IMR-90 (cell line): ENCODE data around the gene LILRB1. TPM values are rescaled to one million over a fixed set of nuclear protein-coding genes. Genes with fewer than 3 reads are reported as not detected.

Experiments
- ATAC-seq: fragments of 200-7000 bp; cut with Tn5 transposase; 2 replicates; pipeline ENCODE4 v1.9.1; 2020; ENCODE audit warnings: low read depth, mild to moderate bottlenecking, moderate library complexity
- BruUV-seq: library from RNA; stranded (reverse); fragments of 400-500 nt; replicated peaks from 2 replicates; lab custom pipeline; 2021; lab: Mats Ljungman, UMichigan
- CTCF ChIA-PET: fragments of 300-600 bp; formaldehyde crosslinking; extraction: SDS; loops from one replicate; lab custom pipeline; 2021; ENCODE audit warnings: antibody characterized with exemption; lab: Yijun Ruan, JAX
- POLR2A ChIA-PET: fragments of 300-600 bp; sonication (Branson Sonifier 250); formaldehyde crosslinking; loops from one replicate; lab custom pipeline; 2022; ENCODE audit warnings: antibody characterized with exemption; ENCODE audit not compliant: unreplicated experiment; lab: Charles Lee
- DNase-seq: peaks from one replicate; pipeline ENCODE4 v3.0.0; 2013
- H2AFZ ChIP-seq: replicated peaks from 2 replicates; pipeline ENCODE3; 2013; ENCODE audit warnings: low read length, mild to moderate bottlenecking; ENCODE audit not compliant: poor library complexity
- H2AK5ac ChIP-seq: 2 replicates; pipeline ENCODE4 v1.6.1; 2013; ENCODE audit warnings: low read depth, low read length, inconsistent platforms
- H2AK9ac ChIP-seq: replicated peaks from 2 replicates; pipeline ENCODE3; 2013; ENCODE audit warnings: mild to moderate bottlenecking, low read depth, low read length, moderate library complexity; ENCODE audit not compliant: poor library complexity
- H2BK120ac ChIP-seq: 2 replicates; pipeline ENCODE4 v1.6.1; 2013; ENCODE audit warnings: low read depth, low read length, inconsistent platforms
- H2BK15ac ChIP-seq: 3 replicates; pipeline ENCODE4 v1.6.1; 2013; ENCODE audit warnings: low read depth, low read length, inconsistent platforms
- H2BK20ac ChIP-seq: 2 replicates; pipeline ENCODE4 v1.6.1; 2013; ENCODE audit warnings: low read depth, mild to moderate bottlenecking, inconsistent platforms, low read length, moderate library complexity
- H2BK5ac ChIP-seq: 2 replicates; pipeline ENCODE4 v1.6.1; 2013; ENCODE audit warnings: mild to moderate bottlenecking, low read depth, low read length, inconsistent platforms; ENCODE audit not compliant: poor library complexity, severe bottlenecking
- H3K14ac ChIP-seq: replicated peaks from 2 replicates; pipeline ENCODE4 v1.6.1; 2013; ENCODE audit warnings: low read depth, low read length, inconsistent platforms
- H3K18ac ChIP-seq: 2 replicates; pipeline ENCODE4 v1.6.1; 2013; ENCODE audit warnings: low read depth, low read length, control low read depth
- H3K23ac ChIP-seq: 2 replicates; pipeline ENCODE4 v1.6.1; 2013; ENCODE audit warnings: low read depth, low read length, inconsistent platforms
- H3K27ac ChIP-seq: 2 replicates; pipeline ENCODE4 v1.5.1; 2013; ENCODE audit warnings: mild to moderate bottlenecking, control low read depth, low read length; ENCODE audit not compliant: insufficient read depth
- H3K27me3 ChIP-seq: 2 replicates; pipeline ENCODE4 v1.6.1; 2013; ENCODE audit warnings: low read length; ENCODE audit not compliant: control insufficient read depth, insufficient read depth
- H3K36me3 ChIP-seq: 2 replicates; pipeline ENCODE4 v1.6.1; 2013; ENCODE audit warnings: low read length, mixed read lengths; ENCODE audit not compliant: control insufficient read depth, insufficient read depth
- H3K4ac ChIP-seq: 2 replicates; pipeline ENCODE4 v1.6.1; 2013; ENCODE audit warnings: low read depth, low read length, inconsistent platforms
- H3K4me1 ChIP-seq: 2 replicates; pipeline ENCODE4 v1.6.1; 2013; ENCODE audit warnings: low read length, mixed read lengths; ENCODE audit not compliant: control insufficient read depth, insufficient read depth
- H3K4me2 ChIP-seq: 2 replicates; pipeline ENCODE4 v1.6.1; 2013; ENCODE audit warnings: low read depth, mild to moderate bottlenecking, control low read depth, low read length, moderate library complexity
- H3K4me3 ChIP-seq: 2 replicates; pipeline ENCODE4 v1.5.1; 2013; ENCODE audit warnings: low read depth, mild to moderate bottlenecking, control low read depth, low read length, moderate library complexity; ENCODE audit not compliant: insufficient read depth
- H3K56ac ChIP-seq: 2 replicates; pipeline ENCODE4 v1.6.1; 2013; ENCODE audit warnings: low read length, inconsistent platforms; ENCODE audit not compliant: insufficient read depth; ENCODE audit errors: extremely low read depth
- H3K79me1 ChIP-seq, 2 experiments: 2 replicates each; pipeline ENCODE4 v1.6.1; 2013; ENCODE audit warnings: low read length in 2 of 2, inconsistent platforms in 1 of 2, low read depth in 1 of 2
- H3K9ac ChIP-seq: 2 replicates; pipeline ENCODE4 v1.6.1; 2013; ENCODE audit warnings: low read depth, low read length, control low read depth
- H3K9me1 ChIP-seq: 2 replicates; pipeline ENCODE4 v1.6.1; 2013; ENCODE audit warnings: low read length, inconsistent platforms; ENCODE audit not compliant: insufficient read depth
- H3K9me3 ChIP-seq: 2 replicates; pipeline ENCODE4 v1.6.1; 2013; ENCODE audit warnings: low read length; ENCODE audit not compliant: control insufficient read depth, insufficient read depth
- H4K20me1 ChIP-seq: 2 replicates; pipeline ENCODE4 v1.6.1; 2013; ENCODE audit warnings: low read length, inconsistent platforms; ENCODE audit not compliant: insufficient read depth
- H4K5ac ChIP-seq: 2 replicates; pipeline ENCODE4 v1.6.1; 2013; ENCODE audit warnings: mild to moderate bottlenecking, low read depth, low read length, control low read depth
- H4K8ac ChIP-seq, 2 experiments: 2 replicates each; pipeline ENCODE4 v1.6.1; 2013; ENCODE audit warnings: low read depth in 2 of 2, low read length in 2 of 2, control low read depth in 1 of 2, inconsistent platforms in 1 of 2
- H4K91ac ChIP-seq: 2 replicates; pipeline ENCODE4 v1.6.1; 2013; ENCODE audit warnings: low read depth, low read length, inconsistent platforms; ENCODE audit not compliant: insufficient read depth
- BHLHE40 ChIP-seq: fragments of 150-350 bp; IDR thresholded peaks from 2 replicates; pipeline ENCODE4 v1.6.1; 2016; ENCODE audit warnings: mild to moderate bottlenecking, low read depth, low read length
- CEBPB ChIP-seq: IDR thresholded peaks from 2 replicates; pipeline ENCODE4 v1.6.1; 2012; ENCODE audit warnings: low read depth, low read length, improper control_type of control experiment
- CHD1 ChIP-seq: IDR thresholded peaks from 2 replicates; pipeline ENCODE4 v1.6.1; 2012; ENCODE audit warnings: low read depth, low read length, improper control_type of control experiment
- MAZ ChIP-seq: IDR thresholded peaks from 2 replicates; pipeline ENCODE4 v1.6.1; 2012; ENCODE audit warnings: low read depth, mild to moderate bottlenecking, low read length, improper control_type of control experiment, moderate library complexity, borderline replicate concordance
- MXI1 ChIP-seq: IDR thresholded peaks from 2 replicates; pipeline ENCODE4 v1.6.1; 2012; ENCODE audit warnings: low read depth, mild to moderate bottlenecking, low read length, moderate library complexity, borderline replicate concordance
- RAD21 ChIP-seq: IDR thresholded peaks from 2 replicates; pipeline ENCODE4 v1.6.1; 2012; ENCODE audit warnings: low read length, improper control_type of control experiment
- RCOR1 ChIP-seq: IDR thresholded peaks from 2 replicates; pipeline ENCODE4 v1.6.1; 2012; ENCODE audit warnings: mild to moderate bottlenecking, low read length, improper control_type of control experiment; ENCODE audit not compliant: insufficient replicate concordance
- SMC3 ChIP-seq: fragments of 150-350 bp; IDR thresholded peaks from 2 replicates; pipeline ENCODE4 v1.6.1; 2016; ENCODE audit warnings: low read depth, mild to moderate bottlenecking, antibody characterized with exemption, low read length, moderate library complexity
- WGBS, 2 experiments: methylation state at CpG; one replicate each; pipeline versions ENCODE4 v1.1.5 to v1.1.7; 2013; ENCODE audit warnings: missing lambda C conversion rate in 2 of 2; ENCODE audit not compliant: insufficient read length in 1 of 2; ENCODE audit errors: extremely low coverage in 2 of 2; 5-methylcytosine and 5-hydroxymethylcytosine counted together
- dilution Hi-C: fragments of 300-500 bp; cut with HindIII; formaldehyde crosslinking; loops from one replicate; pipeline ENCODE4 v1.14.3; 2018; ENCODE audit warnings: low sequenced_read_pairs; ENCODE audit not compliant: unreplicated experiment
- in situ Hi-C: fragments of 300-500 bp; cut with MboI; formaldehyde crosslinking; loops from 3 replicates; pipeline ENCODE4 v1.14.3; 2019; ENCODE audit warnings: low sequenced_read_pairs, inconsistent platforms, mixed read lengths
- intact Hi-C: fragments of 100-400 bp; cut with micrococcal nuclease; formaldehyde crosslinking; loops from 2 replicates; pipeline ENCODE4 v1.10.0; 2022
- polyA plus RNA-seq, 3 experiments: library from polyadenylated mRNA; depleted of rRNA; stranded (reverse); fragments of >200 nt; gene quantifications; 2 replicates each; pipeline ENCODE4 v1.2.3, GENCODE V29; 2012; ENCODE audit warnings: low replicate concordance in 1 of 3
- total RNA-seq: library from RNA; depleted of rRNA; stranded (reverse); fragments of >200 nt; gene quantifications from 2 replicates; pipeline ENCODE4 v1.2.3, GENCODE V29; 2012
- TF ChIP-seq, protein P1 (sequence below): fragments of 150-350 bp; IDR thresholded peaks from 2 replicates; pipeline ENCODE4 v1.6.1; 2017; ENCODE audit warnings: mild to moderate bottlenecking, antibody characterized with exemption, low read length, low read depth
- TF ChIP-seq, protein P2 (sequence below): fragments of 150-350 bp; IDR thresholded peaks from 2 replicates; pipeline ENCODE4 v1.6.1; 2016; ENCODE audit warnings: low read depth, mild to moderate bottlenecking, low read length, moderate library complexity, borderline replicate concordance
- TF ChIP-seq, protein P3 (sequence below): conservative IDR thresholded peaks from 2 replicates; pipeline ENCODE4 v1.5.1; 2012; ENCODE audit warnings: mild to moderate bottlenecking, low read depth, low read length, improper control_type of control experiment

The LILRB1 gene
- total and polyA plus RNA-seq, 2 of the 4 experiments (the other 2 are of a cell fraction): not detected

DNA sequence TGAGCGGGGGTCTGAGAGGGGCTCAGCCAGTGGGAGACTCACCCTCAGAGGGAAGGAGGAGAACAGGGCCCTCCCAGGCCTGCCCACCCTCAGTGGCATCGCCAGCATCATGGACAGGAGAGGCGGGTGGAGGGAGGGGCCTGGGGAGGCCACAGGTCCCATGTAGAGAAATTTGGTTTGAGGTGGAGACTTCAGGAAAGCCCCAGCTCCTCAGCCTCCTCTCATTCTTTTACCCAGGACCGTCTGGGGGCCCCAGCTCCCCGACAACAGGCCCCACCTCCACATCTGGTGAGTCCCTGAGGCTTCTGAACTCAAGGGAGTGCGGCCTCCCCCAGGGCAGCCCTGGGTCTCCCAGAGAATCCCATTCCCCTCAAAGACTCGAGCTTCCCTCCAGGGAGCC lies 3.1 kb downstream of the LILRB1 start:
- Histone ChIP-seq H3K4me3 (no peak overlapping the region), H4K5ac (no peak overlapping the region), H3K18ac (no peak overlapping the region), H2BK120ac (no peak overlapping the region), H4K8ac (no peak overlapping the region), H3K4me2 (no peak overlapping the region), H3K36me3 (no peaks in the 10 kb centered on the region), H4K20me1 (no peaks in the 10 kb centered on the region), H2AK9ac (no peak overlapping the region), H3K9me3 (peaks cover 22% of the 10 kb centered on the region; the same call in 1 of the 2 replicates), H3K14ac (no peak overlapping the region), H3K9ac (no peak overlapping the region), H3K4me1 (no peaks in the 10 kb centered on the region), H2BK20ac (no peak overlapping the region), H3K4ac (no peak overlapping the region), H4K91ac (no peak overlapping the region), H2AFZ (no peak overlapping the region), H3K27ac (no peak overlapping the region), H2AK5ac (no peak overlapping the region), H3K9me1 (no peaks in the 10 kb centered on the region), H3K27me3 (no peaks in the 10 kb centered on the region), H2BK15ac (no peak overlapping the region), H2BK5ac (no peak overlapping the region), H3K79me1 (no peaks in the 10 kb centered on the region), H3K56ac (no peak overlapping the region), H3K23ac (no peak overlapping the region)
- dilution Hi-C loops: no loop called here
- in situ Hi-C loops: loop anchor here (5.0 kb wide), 1 partner anchor 351 kb away; the partner anchor contains the start of gene LILRB2
- no peak for TF ChIP-seq SMC3
- no peak for TF ChIP-seq MAZ
- TF ChIP-seq RAD21: no peak
- TF ChIP-seq CEBPB: no peak
- no peak for TF ChIP-seq MXI1
- TF ChIP-seq BHLHE40: no peak
- TF ChIP-seq, protein P1, sequence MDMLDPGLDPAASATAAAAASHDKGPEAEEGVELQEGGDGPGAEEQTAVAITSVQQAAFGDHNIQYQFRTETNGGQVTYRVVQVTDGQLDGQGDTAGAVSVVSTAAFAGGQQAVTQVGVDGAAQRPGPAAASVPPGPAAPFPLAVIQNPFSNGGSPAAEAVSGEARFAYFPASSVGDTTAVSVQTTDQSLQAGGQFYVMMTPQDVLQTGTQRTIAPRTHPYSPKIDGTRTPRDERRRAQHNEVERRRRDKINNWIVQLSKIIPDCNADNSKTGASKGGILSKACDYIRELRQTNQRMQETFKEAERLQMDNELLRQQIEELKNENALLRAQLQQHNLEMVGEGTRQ: no peak
- no peak for TF ChIP-seq RCOR1
- TF ChIP-seq, protein P2, sequence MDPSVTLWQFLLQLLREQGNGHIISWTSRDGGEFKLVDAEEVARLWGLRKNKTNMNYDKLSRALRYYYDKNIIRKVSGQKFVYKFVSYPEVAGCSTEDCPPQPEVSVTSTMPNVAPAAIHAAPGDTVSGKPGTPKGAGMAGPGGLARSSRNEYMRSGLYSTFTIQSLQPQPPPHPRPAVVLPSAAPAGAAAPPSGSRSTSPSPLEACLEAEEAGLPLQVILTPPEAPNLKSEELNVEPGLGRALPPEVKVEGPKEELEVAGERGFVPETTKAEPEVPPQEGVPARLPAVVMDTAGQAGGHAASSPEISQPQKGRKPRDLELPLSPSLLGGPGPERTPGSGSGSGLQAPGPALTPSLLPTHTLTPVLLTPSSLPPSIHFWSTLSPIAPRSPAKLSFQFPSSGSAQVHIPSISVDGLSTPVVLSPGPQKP: no peak
- TF ChIP-seq, protein P3, sequence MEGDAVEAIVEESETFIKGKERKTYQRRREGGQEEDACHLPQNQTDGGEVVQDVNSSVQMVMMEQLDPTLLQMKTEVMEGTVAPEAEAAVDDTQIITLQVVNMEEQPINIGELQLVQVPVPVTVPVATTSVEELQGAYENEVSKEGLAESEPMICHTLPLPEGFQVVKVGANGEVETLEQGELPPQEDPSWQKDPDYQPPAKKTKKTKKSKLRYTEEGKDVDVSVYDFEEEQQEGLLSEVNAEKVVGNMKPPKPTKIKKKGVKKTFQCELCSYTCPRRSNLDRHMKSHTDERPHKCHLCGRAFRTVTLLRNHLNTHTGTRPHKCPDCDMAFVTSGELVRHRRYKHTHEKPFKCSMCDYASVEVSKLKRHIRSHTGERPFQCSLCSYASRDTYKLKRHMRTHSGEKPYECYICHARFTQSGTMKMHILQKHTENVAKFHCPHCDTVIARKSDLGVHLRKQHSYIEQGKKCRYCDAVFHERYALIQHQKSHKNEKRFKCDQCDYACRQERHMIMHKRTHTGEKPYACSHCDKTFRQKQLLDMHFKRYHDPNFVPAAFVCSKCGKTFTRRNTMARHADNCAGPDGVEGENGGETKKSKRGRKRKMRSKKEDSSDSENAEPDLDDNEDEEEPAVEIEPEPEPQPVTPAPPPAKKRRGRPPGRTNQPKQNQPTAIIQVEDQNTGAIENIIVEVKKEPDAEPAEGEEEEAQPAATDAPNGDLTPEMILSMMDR: no peak
- TF ChIP-seq CHD1: no peak
- BruUV-seq: no TSS peak
- DNase-seq: no peak
- ATAC-seq: no peak
- WGBS, 2 experiments: no CpG with 5 or more reads among the region's 7 CpGs
- CTCF ChIA-PET: no interaction called here
- POLR2A ChIA-PET: no interaction called here
- intact Hi-C loops: no loop called here
